Activated CD8-positive, alpha-beta T cell treated with anti-CD3 and anti-CD28 coated beads for 36 hours (primary cell): Measurements from ENCODE around the gene BICRA. TPM values are rescaled to one million over a fixed set of nuclear protein-coding genes. Genes with fewer than 3 reads are reported as not detected.

Experiments
- ATAC-seq: fragments of 200-7000 bp; cut with Tn5 transposase; one replicate; pipeline ENCODE4 v1.10.0; 2021; ENCODE audit warnings: mild to moderate bottlenecking, moderate library complexity
- CTCF ChIA-PET: fragments of 350-600 bp; sonication (Branson Sonifier 250); formaldehyde crosslinking; loops from one replicate; lab custom pipeline; 2021; ENCODE audit warnings: antibody characterized with exemption; lab: Charles Lee
- POLR2A ChIA-PET: fragments of 350-600 bp; sonication (Branson Sonifier 250); formaldehyde crosslinking; loops from one replicate; lab custom pipeline; 2021; ENCODE audit warnings: antibody characterized with exemption; lab: Charles Lee
- DNase-seq: peaks from one replicate; pipeline ENCODE4 v3.0.0-alpha.2; 2020
- H3K27ac Mint-ChIP-seq: one replicate; pipeline ENCODE4 v1.8.0; 2021; ENCODE audit warnings: mild to moderate bottlenecking, mixed read lengths
- H3K27me3 Mint-ChIP-seq: one replicate; pipeline ENCODE4 v1.8.0; 2021; ENCODE audit warnings: mixed read lengths
- H3K36me3 Mint-ChIP-seq: one replicate; pipeline ENCODE4 v1.8.0; 2021; ENCODE audit warnings: low read depth, mixed read lengths
- H3K4me1 Mint-ChIP-seq: one replicate; pipeline ENCODE4 v1.8.0; 2021; ENCODE audit warnings: low read depth, mixed read lengths
- H3K4me3 Mint-ChIP-seq: one replicate; pipeline ENCODE4 v1.8.0; 2021; ENCODE audit warnings: mild to moderate bottlenecking, moderate library complexity, mixed read lengths
- H3K9me3 Mint-ChIP-seq: one replicate; pipeline ENCODE4 v1.8.0; 2021; ENCODE audit warnings: mixed read lengths
- CTCF ChIP-seq: fragments of 200-600 bp; IDR thresholded peaks from one replicate; pipeline ENCODE4 v1.8.0; 2022; ENCODE audit warnings: antibody characterized with exemption, mild to moderate bottlenecking
- intact Hi-C: fragments of 100-400 bp; cut with micrococcal nuclease; formaldehyde crosslinking; loops from one replicate; pipeline ENCODE4 v1.10.0; 2022
- total RNA-seq, 2 experiments: library from RNA; stranded (reverse); gene quantifications; one replicate each; pipeline ENCODE4 v1.2.3, GENCODE V29; 2021

BICRA gene
- total RNA-seq, 2 experiments from 2014 or later, result 8.7 to 8.8 TPM

DNA sequence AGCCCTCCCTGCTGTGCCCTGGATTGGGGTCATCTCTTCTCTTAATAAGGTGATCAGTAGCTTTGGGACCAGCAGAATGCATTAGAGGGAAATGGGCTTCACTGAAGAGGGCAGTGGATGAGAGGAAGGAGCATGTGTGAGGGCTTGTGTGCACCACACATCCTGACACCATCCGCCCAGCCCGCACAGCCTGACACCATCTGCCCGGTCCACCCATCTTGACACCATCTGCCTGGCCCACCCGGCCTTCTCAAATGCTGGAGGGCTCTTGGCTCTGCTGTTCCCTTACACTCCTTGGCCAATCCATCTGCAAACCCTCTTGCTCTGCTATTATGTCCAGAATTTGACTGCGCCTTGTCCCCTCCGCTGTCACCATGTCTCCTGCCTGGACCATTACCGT is 41.8 kb downstream of the BICRA start:
- intact Hi-C loops, result no loop called here
- no peak overlapping the region for H3K4me3 Mint-ChIP-seq
- H3K9me3 Mint-ChIP-seq, result peaks cover 7% of the 10 kb centered on the region
- DNase-seq, result no peak
- no peaks in the 10 kb centered on the region for H3K27me3 Mint-ChIP-seq
- TF ChIP-seq CTCF, result no peak
- CTCF ChIA-PET, result no interaction called here
- peaks cover 12% of the 10 kb centered on the region for H3K4me1 Mint-ChIP-seq
- H3K27ac Mint-ChIP-seq, result no peak overlapping the region
- POLR2A ChIA-PET, result no interaction called here
- ATAC-seq, result no peak
- H3K36me3 Mint-ChIP-seq, result peaks cover 19% of the 10 kb centered on the region

DNA sequence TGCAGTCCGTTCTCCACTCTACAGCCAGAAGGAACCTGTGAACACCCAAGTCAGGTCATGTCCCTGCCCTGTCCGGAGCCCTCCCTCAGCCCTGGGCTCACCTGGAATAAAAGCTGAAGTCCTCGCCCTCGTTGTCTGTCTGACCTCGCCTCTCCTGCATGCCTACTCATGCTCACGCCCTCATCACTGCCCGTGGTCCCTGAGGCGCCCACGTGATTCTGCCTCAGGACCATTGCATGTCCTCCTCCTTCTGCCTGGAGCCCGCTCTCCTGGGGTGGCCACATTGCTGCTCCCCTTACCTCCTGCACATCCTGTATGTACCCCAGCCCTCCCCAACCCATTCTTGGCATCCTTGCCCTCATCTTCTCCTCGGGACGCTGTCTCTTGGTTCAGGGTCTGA is 42.2 kb downstream of the BICRA start:
- H3K9me3 Mint-ChIP-seq, result peaks cover 7% of the 10 kb centered on the region
- ATAC-seq (no peak), DNase-seq (no peak)
- H3K36me3 Mint-ChIP-seq, result peaks cover 19% of the 10 kb centered on the region
- H3K4me3 Mint-ChIP-seq, result no peak overlapping the region
- no peak for TF ChIP-seq CTCF
- no peak overlapping the region for H3K27ac Mint-ChIP-seq
- POLR2A ChIA-PET, result no interaction called here
- H3K4me1 Mint-ChIP-seq, result peaks cover 12% of the 10 kb centered on the region
- intact Hi-C loops, result no loop called here
- H3K27me3 Mint-ChIP-seq, result no peaks in the 10 kb centered on the region
- CTCF ChIA-PET, result no interaction called here

DNA sequence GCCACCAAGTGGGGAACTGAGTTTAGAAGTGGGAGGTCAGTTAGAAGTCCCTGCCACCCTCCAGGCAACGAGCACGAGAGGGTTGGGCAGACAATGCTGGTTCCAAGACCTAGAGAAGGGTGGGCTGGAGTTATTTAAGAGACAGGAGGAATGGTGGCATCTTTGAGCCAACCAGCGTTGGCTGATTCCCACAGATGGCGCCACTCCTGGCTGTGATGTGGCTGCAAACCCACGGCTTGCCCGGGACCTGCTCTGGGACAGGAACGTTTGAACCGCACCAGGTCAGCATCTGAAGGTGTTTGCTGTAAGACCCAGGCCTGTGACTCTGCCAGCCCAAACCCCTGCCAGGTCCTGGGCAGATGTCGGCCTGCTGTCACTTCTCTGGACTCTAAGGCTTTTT is 42.8 kb downstream of the BICRA start:
- peaks cover 18% of the 10 kb centered on the region for H3K36me3 Mint-ChIP-seq
- intact Hi-C loops, result no loop called here
- TF ChIP-seq CTCF, result no peak
- POLR2A ChIA-PET, result no interaction called here
- CTCF ChIA-PET, result no interaction called here
- H3K4me3 Mint-ChIP-seq, result no peak overlapping the region
- H3K9me3 Mint-ChIP-seq, result peaks cover 7% of the 10 kb centered on the region
- no peaks in the 10 kb centered on the region for H3K27me3 Mint-ChIP-seq
- H3K27ac Mint-ChIP-seq, result no peak overlapping the region
- no peak for DNase-seq
- peaks cover 12% of the 10 kb centered on the region for H3K4me1 Mint-ChIP-seq
- no peak for ATAC-seq

DNA sequence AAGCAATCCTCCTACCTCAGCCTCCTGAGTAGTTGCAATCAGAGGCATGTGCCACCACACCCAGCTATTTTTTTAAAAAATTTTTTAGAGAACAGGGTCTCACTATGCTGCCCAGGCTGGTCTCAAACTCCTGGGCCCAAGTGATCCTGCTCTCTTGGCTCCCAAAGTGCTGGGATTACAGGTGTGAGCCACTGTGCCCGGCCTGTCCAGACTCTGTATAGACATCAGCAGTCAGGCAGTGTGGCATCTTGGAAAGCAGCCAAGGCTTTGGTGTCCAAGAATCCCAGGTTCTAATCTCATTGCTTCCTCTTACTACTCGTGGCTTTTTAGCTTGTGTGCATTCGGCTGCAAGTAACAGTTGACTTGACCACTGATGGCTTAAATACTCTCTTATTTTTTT is 43.4 kb downstream of the BICRA start:
- H3K36me3 Mint-ChIP-seq, result peaks cover 13% of the 10 kb centered on the region
- no peak for ATAC-seq
- intact Hi-C loops, result no loop called here
- DNase-seq, result no peak
- ChIA-PET CTCF (interaction anchor here (0.6 to 1.0 kb wide), 2 partner anchors 33 to 35 kb away, joined by 3 read pairs; no protein-coding TSS in a partner anchor), POLR2A (no interaction called here)
- H3K4me1 Mint-ChIP-seq, result peaks cover 12% of the 10 kb centered on the region
- H3K27me3 Mint-ChIP-seq, result no peaks in the 10 kb centered on the region
- no peak for TF ChIP-seq CTCF
- no peak overlapping the region for H3K4me3 Mint-ChIP-seq
- peaks cover 4% of the 10 kb centered on the region for H3K9me3 Mint-ChIP-seq
- no peak overlapping the region for H3K27ac Mint-ChIP-seq

- DNase-seq (no peak), ATAC-seq (no peak)
- Mint-ChIP-seq H3K36me3 (peaks cover 4% of the 10 kb centered on the region), H3K9me3 (peaks cover 4% of the 10 kb centered on the region), H3K27me3 (no peaks in the 10 kb centered on the region), H3K4me1 (peaks cover 9% of the 10 kb centered on the region), H3K4me3 (no peak overlapping the region), H3K27ac (no peak overlapping the region)
- ChIA-PET POLR2A (no interaction called here), CTCF (no interaction called here)
- intact Hi-C loops, result no loop called here
- TF ChIP-seq CTCF, result no peak
Measured at GRCh38 chr19:47653856-47654255, 44.9 kb downstream of the BICRA start.
